Activated naive CD4-positive, alpha-beta T cell treated with anti-CD3 and anti-CD28 coated beads, Interleukin-2, amount 10 ng/mL, durations not matched to agents 7 days and 5 days (primary cell): ENCODE measurements around the gene ANO1.
"Not testable (repeated sequence)": the region's sequence is repeated elsewhere in the genome, so short reads cannot be mapped to it uniquely, and the experiment has no call there.

Experiments used
- CTCF ChIA-PET: fragments of 350-600 bp; sonication (Branson Sonifier 250); formaldehyde crosslinking; loops from one replicate; lab custom pipeline; 2021; ENCODE audit warnings: antibody characterized with exemption; lab: Charles Lee
- DNase-seq: peaks from one replicate; pipeline ENCODE4 v3.0.0-alpha.2; 2020
- H3K27ac Mint-ChIP-seq: one replicate; pipeline ENCODE4 v1.8.0; 2021; ENCODE audit warnings: mild to moderate bottlenecking, moderate library complexity, mixed read lengths
- H3K27me3 Mint-ChIP-seq: one replicate; pipeline ENCODE4 v1.8.0; 2021; ENCODE audit warnings: mild to moderate bottlenecking, mixed read lengths
- H3K36me3 Mint-ChIP-seq: one replicate; pipeline ENCODE4 v1.8.0; 2021; ENCODE audit warnings: mixed read lengths
- H3K4me1 Mint-ChIP-seq: one replicate; pipeline ENCODE4 v1.8.0; 2021; ENCODE audit warnings: mixed read lengths
- H3K4me3 Mint-ChIP-seq: one replicate; pipeline ENCODE4 v1.8.0; 2021; ENCODE audit warnings: mild to moderate bottlenecking, moderate library complexity, mixed read lengths
- H3K9me3 Mint-ChIP-seq: one replicate; pipeline ENCODE4 v1.8.0; 2021; ENCODE audit warnings: mixed read lengths

ANO1 gene

GRCh38 chr11:70185348-70186055 is 107.4 kb downstream of the ANO1 start:
- H3K4me1 Mint-ChIP-seq, result no peaks in the 10 kb centered on the region
- no peak overlapping the region for H3K4me3 Mint-ChIP-seq
- H3K36me3 Mint-ChIP-seq, result no peaks in the 10 kb centered on the region
- CTCF ChIA-PET, result no interaction called here
- peaks cover 12% of the 10 kb centered on the region for H3K27me3 Mint-ChIP-seq
- H3K9me3 Mint-ChIP-seq, result no peaks in the 10 kb centered on the region
- no peak overlapping the region for H3K27ac Mint-ChIP-seq
- no peak for DNase-seq

GRCh38 chr11:70186420-70186819 is 108.3 kb downstream of the ANO1 start:
- Mint-ChIP-seq H3K4me3 (no peak overlapping the region), H3K9me3 (no peaks in the 10 kb centered on the region), H3K27me3 (peaks cover 12% of the 10 kb centered on the region), H3K27ac (no peak overlapping the region), H3K36me3 (no peaks in the 10 kb centered on the region), H3K4me1 (no peaks in the 10 kb centered on the region)
- CTCF ChIA-PET, result no interaction called here
- no peak for DNase-seq

- no peak for DNase-seq
- Mint-ChIP-seq H3K9me3 (no peaks in the 10 kb centered on the region), H3K27ac (no peak overlapping the region), H3K36me3 (no peaks in the 10 kb centered on the region), H3K4me3 (no peak overlapping the region), H3K27me3 (peaks cover 12% of the 10 kb centered on the region), H3K4me1 (no peaks in the 10 kb centered on the region)
- CTCF ChIA-PET, result no interaction called here
Observed at GRCh38 chr11:70186936-70187335, 108.8 kb downstream of the ANO1 start.

GRCh38 chr11:70187771-70188170 is 109.7 kb downstream of the ANO1 start:
- H3K27me3 Mint-ChIP-seq, result peaks cover 16% of the 10 kb centered on the region
- no peak overlapping the region for H3K4me3 Mint-ChIP-seq
- H3K9me3 Mint-ChIP-seq, result no peaks in the 10 kb centered on the region
- CTCF ChIA-PET, result interaction anchor here (1.0 to 1.2 kb wide), 2 partner anchors 90 to 269 kb away, joined by 3 to 4 read pairs; no protein-coding TSS in a partner anchor
- H3K4me1 Mint-ChIP-seq, result no peaks in the 10 kb centered on the region
- no peak overlapping the region for H3K27ac Mint-ChIP-seq
- no peaks in the 10 kb centered on the region for H3K36me3 Mint-ChIP-seq
- no peak for DNase-seq

- DNase-seq, result no peak
- CTCF ChIA-PET, result no interaction called here
- Mint-ChIP-seq H3K36me3 (no peaks in the 10 kb centered on the region), H3K27me3 (peaks cover 12% of the 10 kb centered on the region), H3K27ac (no peak overlapping the region), H3K4me3 (no peak overlapping the region), H3K9me3 (no peaks in the 10 kb centered on the region), H3K4me1 (no peaks in the 10 kb centered on the region)
Observed at GRCh38 chr11:70189622-70190021, 111.5 kb downstream of the ANO1 start.

GRCh38 chr11:70191495-70192140 is 113.5 kb downstream of the ANO1 start:
- Mint-ChIP-seq H3K27ac (no peak overlapping the region), H3K4me1 (no peaks in the 10 kb centered on the region), H3K9me3 (no peaks in the 10 kb centered on the region), H3K27me3 (peaks cover 17% of the 10 kb centered on the region), H3K36me3 (no peaks in the 10 kb centered on the region), H3K4me3 (no peak overlapping the region)
- CTCF ChIA-PET, result interaction anchor here (0.6 to 1.1 kb wide), 4 partner anchors 9 to 279 kb away, joined by 3 to 4 read pairs (median 4); no protein-coding TSS in a partner anchor
- DNase-seq, result peak; percentile 72

- Mint-ChIP-seq H3K9me3 (no peaks in the 10 kb centered on the region), H3K27ac (peak overlapping the region; percentile 50), H3K4me1 (no peaks in the 10 kb centered on the region), H3K27me3 (peaks cover 13% of the 10 kb centered on the region), H3K36me3 (no peaks in the 10 kb centered on the region), H3K4me3 (no peak overlapping the region)
- CTCF ChIA-PET, result interaction anchor here (1.0 to 1.2 kb wide), 2 partner anchors 12 to 274 kb away, joined by 3 read pairs; no protein-coding TSS in a partner anchor
- DNase-seq, result no peak
Observed at GRCh38 chr11:70192666-70193410, 114.7 kb downstream of the ANO1 start.

- H3K27ac Mint-ChIP-seq, result no peak overlapping the region
- CTCF ChIA-PET, result interaction anchor here (1.0 to 1.2 kb wide), 2 partner anchors 11 to 275 kb away, joined by 3 read pairs; no protein-coding TSS in a partner anchor
- DNase-seq, result no peak
- no peak overlapping the region for H3K4me3 Mint-ChIP-seq
- H3K36me3 Mint-ChIP-seq, result no peaks in the 10 kb centered on the region
- peaks cover 15% of the 10 kb centered on the region for H3K27me3 Mint-ChIP-seq
- H3K9me3 Mint-ChIP-seq, result no peaks in the 10 kb centered on the region
- no peaks in the 10 kb centered on the region for H3K4me1 Mint-ChIP-seq
Observed at GRCh38 chr11:70193411-70194292, 115.5 kb downstream of the ANO1 start.

GRCh38 chr11:70194792-70195791 is 117.0 kb downstream of the ANO1 start:
- H3K9me3 Mint-ChIP-seq, result no peaks in the 10 kb centered on the region
- no peaks in the 10 kb centered on the region for H3K4me1 Mint-ChIP-seq
- no peaks in the 10 kb centered on the region for H3K36me3 Mint-ChIP-seq
- peaks cover 28% of the 10 kb centered on the region for H3K27me3 Mint-ChIP-seq
- CTCF ChIA-PET, result interaction anchor here (0.6 to 1.8 kb wide), 9 partner anchors 13 to 287 kb away, joined by 3 to 7 read pairs (median 6); no protein-coding TSS in a partner anchor
- no peak for DNase-seq
- H3K4me3 Mint-ChIP-seq, result no peak overlapping the region
- H3K27ac Mint-ChIP-seq, result no peak overlapping the region

- Mint-ChIP-seq H3K9me3 (no peaks in the 10 kb centered on the region), H3K27me3 (peaks cover 40% of the 10 kb centered on the region), H3K27ac (no peak overlapping the region), H3K36me3 (peaks cover 15% of the 10 kb centered on the region), H3K4me1 (peaks cover 30% of the 10 kb centered on the region), H3K4me3 (no peak overlapping the region)
- DNase-seq, result no peak
- CTCF ChIA-PET, result interaction anchor here (0.6 kb wide), 1 partner anchor 62 kb away, joined by 3 read pairs; no protein-coding TSS in a partner anchor
Observed at GRCh38 chr11:70200212-70200844, 122.2 kb downstream of the ANO1 start.

GRCh38 chr11:70201047-70201446 is 122.9 kb downstream of the ANO1 start:
- H3K27ac Mint-ChIP-seq, H3K4me3 Mint-ChIP-seq, CTCF ChIA-PET, DNase-seq, H3K9me3 Mint-ChIP-seq: not testable (repeated sequence)
- Mint-ChIP-seq H3K4me1 (peaks cover 37% of the 10 kb centered on the region), H3K27me3 (peaks cover 38% of the 10 kb centered on the region), H3K36me3 (peaks cover 22% of the 10 kb centered on the region)
